Measurements from ENCODE around the gene SAMD7. TPM values are rescaled to one million over a fixed set of nuclear protein-coding genes. Genes with fewer than 3 reads are reported as not detected.

The SAMD7 gene
- total RNA-seq, 1 donor from 2014 or later = not detected

- no peak overlapping the region for H3K4me3 Mint-ChIP-seq (ENCODE audit: unreplicated experiment)
- no peaks in the 10 kb centered on the region for H3K36me3 Mint-ChIP-seq (ENCODE audit: low read depth)
- peaks cover 1% of the 10 kb centered on the region for H3K27me3 Mint-ChIP-seq (ENCODE audit: low read depth)
- peaks cover 25% of the 10 kb centered on the region for H3K4me1 Mint-ChIP-seq (ENCODE audit: low read depth)
- DNase-seq (ENCODE audit: low spot score) = no peak
- no peaks in the 10 kb centered on the region for H3K9me3 Mint-ChIP-seq (ENCODE audit: low read depth)
- no peak for TF ChIP-seq CTCF (IDR thresholded peaks at IDR 0.05)
- H3K27ac Mint-ChIP-seq (ENCODE audit: unreplicated experiment) = no peak overlapping the region
These were observed 43.7 kb upstream of the SAMD7 start for GRCh38 chr3:169867584-169868210.

GRCh38 chr3:169868369-169868768, 43.0 kb upstream of the SAMD7 start:
- H3K36me3 Mint-ChIP-seq (ENCODE audit: low read depth) = no peaks in the 10 kb centered on the region
- H3K27ac Mint-ChIP-seq (ENCODE audit: unreplicated experiment) = no peak overlapping the region
- H3K9me3 Mint-ChIP-seq (ENCODE audit: low read depth) = no peaks in the 10 kb centered on the region
- TF ChIP-seq CTCF (IDR thresholded peaks at IDR 0.05) = no peak
- no peak for DNase-seq (ENCODE audit: low spot score)
- H3K4me3 Mint-ChIP-seq (ENCODE audit: unreplicated experiment) = no peak overlapping the region
- peaks cover 1% of the 10 kb centered on the region for H3K27me3 Mint-ChIP-seq (ENCODE audit: low read depth)
- peaks cover 25% of the 10 kb centered on the region for H3K4me1 Mint-ChIP-seq (ENCODE audit: low read depth)

GRCh38 chr3:169869484-169870220, 41.7 kb upstream of the SAMD7 start, which contains the start of gene LRRC31:
Gene LRRC31, minus strand, starts transcription at chr3:169869935. Its CDS starts 128 bp downstream, at chr3:169869807.
- no peak within 1 kb of the TSS for H3K4me3 Mint-ChIP-seq (ENCODE audit: unreplicated experiment)
- no peaks in the 10 kb centered on the region for H3K36me3 Mint-ChIP-seq (ENCODE audit: low read depth)
- H3K9me3 Mint-ChIP-seq (ENCODE audit: low read depth) = no peaks in the 10 kb centered on the region
- TF ChIP-seq CTCF (IDR thresholded peaks at IDR 0.05) = no peak
- DNase-seq (ENCODE audit: low spot score) = no peak
- H3K4me1 Mint-ChIP-seq (ENCODE audit: low read depth) = peaks cover 19% of the 10 kb centered on the region
- H3K27me3 Mint-ChIP-seq (ENCODE audit: low read depth) = peaks cover 1% of the 10 kb centered on the region
- no peak within 1 kb of the TSS for H3K27ac Mint-ChIP-seq (ENCODE audit: unreplicated experiment)

GRCh38 chr3:169871129-169871886, 40.1 kb upstream of the SAMD7 start:
- no peak overlapping the region for H3K4me3 Mint-ChIP-seq (ENCODE audit: unreplicated experiment)
- no peak for TF ChIP-seq CTCF (IDR thresholded peaks at IDR 0.05)
- no peak overlapping the region for H3K27ac Mint-ChIP-seq (ENCODE audit: unreplicated experiment)
- no peaks in the 10 kb centered on the region for H3K9me3 Mint-ChIP-seq (ENCODE audit: low read depth)
- H3K4me1 Mint-ChIP-seq (ENCODE audit: low read depth) = peaks cover 19% of the 10 kb centered on the region
- DNase-seq (ENCODE audit: low spot score) = no peak
- no peaks in the 10 kb centered on the region for H3K27me3 Mint-ChIP-seq (ENCODE audit: low read depth)
- H3K36me3 Mint-ChIP-seq (ENCODE audit: low read depth) = no peaks in the 10 kb centered on the region

GRCh38 chr3:169879013-169879557, 32.3 kb upstream of the SAMD7 start:
- Mint-ChIP-seq H3K36me3 (ENCODE audit: low read depth) (no peaks in the 10 kb centered on the region), H3K27me3 (ENCODE audit: low read depth) (no peaks in the 10 kb centered on the region), H3K4me1 (ENCODE audit: low read depth) (peaks cover 5% of the 10 kb centered on the region), H3K4me3 (ENCODE audit: unreplicated experiment) (no peak overlapping the region), H3K27ac (ENCODE audit: unreplicated experiment) (no peak overlapping the region), H3K9me3 (ENCODE audit: low read depth) (no peaks in the 10 kb centered on the region)
- no peak for TF ChIP-seq CTCF (IDR thresholded peaks at IDR 0.05)
- DNase-seq (ENCODE audit: low spot score) = no peak

All from chondrocyte (in vitro differentiated cells).